A673 (cell line): ENCODE results near the gene GABRR2.

Experiments
- CTCF ChIP-seq: fragments of 300-800, 200-600 bp; sonication (generic); conservative IDR thresholded peaks from 2 replicates; pipeline ENCODE4 v1.5.1; 2017; ENCODE audit warnings: low read depth, mild to moderate bottlenecking, antibody characterized with exemption, low read length, moderate library complexity, mixed read lengths
- EZH2 ChIP-seq: fragments of 200-600 bp; sonication (generic); IDR thresholded peaks from 2 replicates; pipeline ENCODE4 v1.6.1; 2017; ENCODE audit warnings: borderline replicate concordance, low read depth, mild to moderate bottlenecking, mixed read lengths, antibody characterized with exemption, low read length; ENCODE audit not compliant: poor library complexity, severe bottlenecking

DNA sequence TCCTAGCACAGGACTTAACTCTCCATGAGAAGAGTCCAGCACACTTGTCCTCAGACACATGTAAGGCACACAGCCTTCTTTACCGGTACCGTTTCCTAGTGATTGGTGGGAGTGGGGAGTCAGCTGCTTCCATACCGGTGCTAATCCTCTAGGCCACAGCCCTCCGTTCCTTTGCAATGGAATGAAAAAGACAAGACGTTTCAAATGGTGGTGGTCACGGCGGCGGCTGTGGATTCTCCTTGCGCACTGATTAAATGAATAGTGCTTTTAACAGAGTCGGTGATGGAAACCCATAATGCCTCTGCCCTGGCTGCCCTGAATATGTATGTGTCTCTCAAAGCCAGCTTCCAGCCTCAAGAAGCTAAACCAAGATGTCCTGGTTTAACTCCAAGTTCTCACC is 63.1 kb downstream of the GABRR2 start:
- TF ChIP-seq CTCF (no peak), EZH2 (no peak)
